Endodermal cell (in vitro differentiated cells): ENCODE results near the gene ACACA. TPM values are rescaled to one million over a fixed set of nuclear protein-coding genes. Genes with fewer than 3 reads are reported as not detected.

ENCODE experiments used
- DNase-seq: peaks from one replicate; pipeline ENCODE4 v3.0.0-alpha.2; 2017
- H3K27ac ChIP-seq: 2 replicates; pipeline ENCODE4 v1.5.1; 2013; ENCODE audit warnings: mild to moderate bottlenecking, low read depth, low read length, moderate library complexity
- H3K27me3 ChIP-seq: 2 replicates; pipeline ENCODE4 v1.6.1; 2013; ENCODE audit warnings: mild to moderate bottlenecking, low read length, moderate library complexity; ENCODE audit not compliant: insufficient read depth, control insufficient read depth, poor library complexity, severe bottlenecking
- H3K36me3 ChIP-seq: 2 replicates; pipeline ENCODE4 v1.7.0; 2013; ENCODE audit warnings: mild to moderate bottlenecking, low read length, moderate library complexity; ENCODE audit not compliant: control insufficient read depth, insufficient read depth
- H3K4me1 ChIP-seq: one replicate; pipeline ENCODE4 v1.7.0; 2013; ENCODE audit warnings: low read length; ENCODE audit not compliant: control insufficient read depth, insufficient read depth
- H3K4me3 ChIP-seq: 2 replicates; pipeline ENCODE4 v1.5.1; 2013; ENCODE audit warnings: mild to moderate bottlenecking, low read length, moderate library complexity
- H3K9ac ChIP-seq: 2 replicates; pipeline ENCODE4 v1.6.1; 2013; ENCODE audit warnings: mild to moderate bottlenecking, low read length, moderate library complexity; ENCODE audit not compliant: poor library complexity, severe bottlenecking; ENCODE audit errors: extremely low read depth
- H3K9me3 ChIP-seq: 2 replicates; pipeline ENCODE4 v1.6.1; 2013; ENCODE audit warnings: mild to moderate bottlenecking, low read length, moderate library complexity; ENCODE audit not compliant: control insufficient read depth
- H3K27ac Mint-ChIP-seq: 2 replicates; pipeline ENCODE4 v1.8.0; 2020; ENCODE audit warnings: mixed read lengths
- H3K27me3 Mint-ChIP-seq: 2 replicates; pipeline ENCODE4 v1.8.0; 2021; ENCODE audit warnings: mild to moderate bottlenecking, mixed read lengths; ENCODE audit not compliant: insufficient read depth
- H3K36me3 Mint-ChIP-seq: 2 replicates; pipeline ENCODE4 v1.8.0; 2020; ENCODE audit warnings: low read depth, mixed read lengths
- H3K4me1 Mint-ChIP-seq: 2 replicates; pipeline ENCODE4 v1.8.0; 2020; ENCODE audit warnings: mixed read lengths
- H3K4me3 Mint-ChIP-seq: 2 replicates; pipeline ENCODE4 v1.8.0; 2020; ENCODE audit warnings: mild to moderate bottlenecking, moderate library complexity, mixed read lengths
- H3K9me3 Mint-ChIP-seq: 2 replicates; pipeline ENCODE4 v1.8.0; 2020; ENCODE audit warnings: mild to moderate bottlenecking, mixed read lengths
- WGBS, 2 experiments: methylation state at CpG; one replicate each; pipeline versions ENCODE4 v1.1.5 to v1.1.7; 2013; ENCODE audit warnings: missing lambda C conversion rate in 2 of 2, mixed read lengths in 1 of 2; ENCODE audit not compliant: insufficient coverage in 1 of 2, insufficient read length in 1 of 2; 5-methylcytosine and 5-hydroxymethylcytosine counted together
- total RNA-seq, 2 donors: library from RNA; stranded (reverse); fragmentation: NEBNext Ultra II Directional in 1 of 2; extraction: Animal tissue kit (Norgen Biotek cat#: 25700) in 1 of 2; gene quantifications; 2 replicates in 1 of 2; 3 replicates in 1 of 2; pipeline ENCODE4 v1.2.1, GENCODE V29; 2021
- TF ChIP-seq, protein P1 (sequence below): fragments of 200-600 bp; sonication (generic); conservative IDR thresholded peaks from 2 replicates; pipeline ENCODE4 v1.5.0; 2021; ENCODE audit warnings: antibody characterized with exemption, mild to moderate bottlenecking

The ACACA gene
- total RNA-seq, 2 donors from 2014 or later = 66.7 to 68.6 TPM

- Histone ChIP-seq H3K9ac (no peak overlapping the region), H3K27ac (no peak overlapping the region), H3K9me3 (no peaks in the 10 kb centered on the region), H3K4me1 (peaks cover 15% of the 10 kb centered on the region), H3K27me3 (no peaks in the 10 kb centered on the region), H3K36me3 (peaks cover 36% of the 10 kb centered on the region), H3K4me3 (no peak overlapping the region)
- H3K4me1 Mint-ChIP-seq = peaks cover 54% of the 10 kb centered on the region
- TF ChIP-seq, protein P1, sequence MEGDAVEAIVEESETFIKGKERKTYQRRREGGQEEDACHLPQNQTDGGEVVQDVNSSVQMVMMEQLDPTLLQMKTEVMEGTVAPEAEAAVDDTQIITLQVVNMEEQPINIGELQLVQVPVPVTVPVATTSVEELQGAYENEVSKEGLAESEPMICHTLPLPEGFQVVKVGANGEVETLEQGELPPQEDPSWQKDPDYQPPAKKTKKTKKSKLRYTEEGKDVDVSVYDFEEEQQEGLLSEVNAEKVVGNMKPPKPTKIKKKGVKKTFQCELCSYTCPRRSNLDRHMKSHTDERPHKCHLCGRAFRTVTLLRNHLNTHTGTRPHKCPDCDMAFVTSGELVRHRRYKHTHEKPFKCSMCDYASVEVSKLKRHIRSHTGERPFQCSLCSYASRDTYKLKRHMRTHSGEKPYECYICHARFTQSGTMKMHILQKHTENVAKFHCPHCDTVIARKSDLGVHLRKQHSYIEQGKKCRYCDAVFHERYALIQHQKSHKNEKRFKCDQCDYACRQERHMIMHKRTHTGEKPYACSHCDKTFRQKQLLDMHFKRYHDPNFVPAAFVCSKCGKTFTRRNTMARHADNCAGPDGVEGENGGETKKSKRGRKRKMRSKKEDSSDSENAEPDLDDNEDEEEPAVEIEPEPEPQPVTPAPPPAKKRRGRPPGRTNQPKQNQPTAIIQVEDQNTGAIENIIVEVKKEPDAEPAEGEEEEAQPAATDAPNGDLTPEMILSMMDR = no peak
- WGBS, 2 experiments = 67 to 93% methylated on average over 1 to 3 of the region's 3 CpGs
- no peaks in the 10 kb centered on the region for H3K9me3 Mint-ChIP-seq
- H3K27ac Mint-ChIP-seq = no peak overlapping the region
- no peak for DNase-seq
- H3K36me3 Mint-ChIP-seq = peaks cover 40% of the 10 kb centered on the region
- no peak overlapping the region for H3K4me3 Mint-ChIP-seq
- no peaks in the 10 kb centered on the region for H3K27me3 Mint-ChIP-seq
Measured at GRCh38 chr17:37086948-37087347, 319.7 kb downstream of the ACACA start.

DNA sequence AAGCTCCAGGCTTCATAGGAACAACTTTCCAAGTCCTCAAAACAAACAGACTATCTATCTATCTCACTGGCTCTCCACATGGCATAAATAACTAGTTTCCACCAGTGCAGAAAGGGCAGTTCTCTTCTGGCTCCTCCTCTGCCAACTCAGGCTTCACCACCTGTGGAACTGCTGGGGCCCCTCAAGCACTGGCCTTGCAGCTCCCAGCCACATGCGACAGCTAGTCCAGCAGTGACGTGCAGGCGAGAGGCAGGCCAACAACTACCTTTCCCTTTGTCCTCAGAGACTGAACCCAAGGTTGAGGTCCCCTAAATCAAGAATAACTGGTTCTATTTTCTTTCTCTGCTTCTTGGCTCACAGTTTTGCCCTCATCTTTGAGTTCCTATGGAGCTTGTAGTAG lies 320.3 kb downstream of the ACACA start:
- no peaks in the 10 kb centered on the region for H3K9me3 ChIP-seq
- peaks cover 36% of the 10 kb centered on the region for H3K36me3 ChIP-seq
- H3K9me3 Mint-ChIP-seq = no peaks in the 10 kb centered on the region
- no peak overlapping the region for H3K9ac ChIP-seq
- TF ChIP-seq, protein P1 = no peak
- no peak overlapping the region for H3K27ac Mint-ChIP-seq
- no peak overlapping the region for H3K4me3 Mint-ChIP-seq
- H3K36me3 Mint-ChIP-seq = peaks cover 40% of the 10 kb centered on the region
- 95 to 100% methylated on average over 3 of the region's 3 CpGs for WGBS, 2 experiments
- H3K27me3 Mint-ChIP-seq = no peaks in the 10 kb centered on the region
- H3K4me1 Mint-ChIP-seq = peaks cover 54% of the 10 kb centered on the region
- H3K27me3 ChIP-seq = no peaks in the 10 kb centered on the region
- H3K4me1 ChIP-seq = peaks cover 11% of the 10 kb centered on the region
- no peak overlapping the region for H3K4me3 ChIP-seq
- DNase-seq = no peak
- H3K27ac ChIP-seq = no peak overlapping the region

- Histone ChIP-seq H3K4me1 (peaks cover 7% of the 10 kb centered on the region), H3K36me3 (peaks cover 36% of the 10 kb centered on the region), H3K4me3 (no peak overlapping the region), H3K27ac (no peak overlapping the region), H3K9me3 (peaks cover 4% of the 10 kb centered on the region), H3K9ac (no peak overlapping the region), H3K27me3 (no peaks in the 10 kb centered on the region)
- H3K27ac Mint-ChIP-seq = peak overlapping the region; percentile 53
- WGBS, 2 experiments = 89 to 95% methylated on average over 3 to 5 of the region's 5 CpGs
- H3K27me3 Mint-ChIP-seq = no peaks in the 10 kb centered on the region
- peaks cover 38% of the 10 kb centered on the region for H3K4me1 Mint-ChIP-seq
- H3K36me3 Mint-ChIP-seq = peaks cover 47% of the 10 kb centered on the region
- H3K4me3 Mint-ChIP-seq = no peak overlapping the region
- peaks cover 8% of the 10 kb centered on the region for H3K9me3 Mint-ChIP-seq
- DNase-seq = no peak
- TF ChIP-seq, protein P1 = no peak
Measured at GRCh38 chr17:37084372-37084771, 322.3 kb downstream of the ACACA start.
